Neural cell (in vitro differentiated cells): Measurements from ENCODE around the gene MIGA1. TPM values are rescaled to one million over a fixed set of nuclear protein-coding genes. Genes with fewer than 3 reads are reported as not detected.

Experiments
- H2AFZ ChIP-seq: fragments of 200-600, 300-800 bp; sonication (generic), shearing (Covaris generic); 2 replicates; pipeline ENCODE4 v1.6.0; 2014; ENCODE audit warnings: low read depth, mild to moderate bottlenecking, antibody characterized with exemption, low read length, moderate library complexity
- H3F3A ChIP-seq: fragments of 200-600 bp; shearing (Covaris generic); 2 replicates; pipeline ENCODE4 v1.6.1; 2016; ENCODE audit warnings: mild to moderate bottlenecking, moderate library complexity, mixed read lengths, antibody characterized with exemption, low read length; ENCODE audit not compliant: insufficient read depth, poor library complexity, severe bottlenecking
- H3K27ac ChIP-seq: fragments of 200-600, 300-800 bp; sonication (generic), shearing (Covaris generic); 2 replicates; pipeline ENCODE4 v1.5.1; 2014; ENCODE audit warnings: mild to moderate bottlenecking, low read length, moderate library complexity
- H3K27me3 ChIP-seq: fragments of 300-800, 200-600 bp; sonication (generic), shearing (Covaris generic); 2 replicates; pipeline ENCODE4 v1.6.0; 2014; ENCODE audit warnings: mild to moderate bottlenecking, low read depth, low read length, moderate library complexity; ENCODE audit not compliant: insufficient read depth
- H3K36me3 ChIP-seq: fragments of 300-800, 200-600 bp; sonication (generic), shearing (Covaris generic); 2 replicates; pipeline ENCODE4 v1.5.1; 2014; ENCODE audit warnings: mild to moderate bottlenecking, antibody characterized with exemption, low read length, moderate library complexity; ENCODE audit not compliant: insufficient read depth
- H3K4me2 ChIP-seq: fragments of 300-800, 200-600 bp; sonication (generic), shearing (Covaris generic); 2 replicates; pipeline ENCODE4 v1.6.0; 2014; ENCODE audit warnings: mild to moderate bottlenecking, low read length
- H3K4me3 ChIP-seq: fragments of 300-800, 200-600 bp; sonication (generic), shearing (Covaris generic); 2 replicates; pipeline ENCODE4 v1.5.1; 2014; ENCODE audit warnings: mild to moderate bottlenecking, low read length, moderate library complexity
- H3K79me2 ChIP-seq: fragments of 200-600 bp; shearing (Covaris generic); replicated peaks from 2 replicates; pipeline ENCODE4 v1.6.0; 2014; ENCODE audit warnings: mild to moderate bottlenecking, low read length, moderate library complexity; ENCODE audit not compliant: insufficient read depth
- H3K9ac ChIP-seq: fragments of 300-800, 200-600 bp; sonication (generic), shearing (Covaris generic); 2 replicates; pipeline ENCODE4 v1.6.1; 2016; ENCODE audit warnings: mild to moderate bottlenecking, low read length, mixed read lengths
- H3K9me2 ChIP-seq: fragments of 200-600 bp; shearing (Covaris generic); 2 replicates; pipeline ENCODE4 v1.6.1; 2016; ENCODE audit warnings: mild to moderate bottlenecking, low read length, mixed read lengths; ENCODE audit not compliant: insufficient read depth
- H3K9me3 ChIP-seq: fragments of 200-600, 300-800 bp; sonication (generic), shearing (Covaris generic); 2 replicates; pipeline ENCODE4 v1.6.1; 2016; ENCODE audit warnings: mild to moderate bottlenecking, mixed run types, low read length, moderate library complexity, mixed read lengths
- H4K20me1 ChIP-seq: fragments of 200-600 bp; shearing (Covaris generic); 2 replicates; pipeline ENCODE4 v1.6.1; 2016; ENCODE audit warnings: mild to moderate bottlenecking, mixed run types; ENCODE audit not compliant: insufficient read depth
- EP300 ChIP-seq: fragments of 450-650 bp; conservative IDR thresholded peaks from 2 replicates; pipeline ENCODE4 v1.6.1; 2014; ENCODE audit warnings: antibody characterized with exemption, mild to moderate bottlenecking, moderate library complexity; ENCODE audit not compliant: poor library complexity, severe bottlenecking
- EZH2 ChIP-seq: fragments of 200-600, 300-800 bp; shearing (Covaris generic), sonication (generic); IDR thresholded peaks from 2 replicates; pipeline ENCODE4 v1.6.1; 2014; ENCODE audit warnings: antibody characterized with exemption, low read length, borderline replicate concordance, mild to moderate bottlenecking; ENCODE audit not compliant: insufficient read depth, poor library complexity, severe bottlenecking
- MXI1 ChIP-seq: fragments of 450-650 bp; conservative IDR thresholded peaks from 2 replicates; pipeline ENCODE4 v1.6.1; 2014; ENCODE audit warnings: antibody characterized with exemption, mild to moderate bottlenecking; ENCODE audit not compliant: poor library complexity, severe bottlenecking
- POLR2AphosphoS5 ChIP-seq: IDR thresholded peaks from 2 replicates; pipeline ENCODE4 v1.6.1; 2012
- RAD21 ChIP-seq: fragments of 450-650 bp; conservative IDR thresholded peaks from 2 replicates; pipeline ENCODE4 v1.6.1; 2014; ENCODE audit warnings: antibody characterized with exemption, mild to moderate bottlenecking, moderate library complexity
- REST ChIP-seq: IDR thresholded peaks from 2 replicates; pipeline ENCODE4 v1.6.1; 2012; ENCODE audit warnings: borderline replicate concordance
- SMC3 ChIP-seq: fragments of 450-650 bp; conservative IDR thresholded peaks from 2 replicates; pipeline ENCODE4 v1.6.1; 2014; ENCODE audit warnings: antibody characterized with exemption, mild to moderate bottlenecking, moderate library complexity; ENCODE audit not compliant: poor library complexity
- TAF1 ChIP-seq: IDR thresholded peaks from 2 replicates; pipeline ENCODE4 v1.6.1; 2012; ENCODE audit warnings: low read depth
- polyA plus RNA-seq: library from polyadenylated mRNA; depleted of rRNA; stranded (reverse); fragments of >200 nt; gene quantifications from 2 replicates; pipeline ENCODE4 v1.2.3, GENCODE V29; 2014
- TF ChIP-seq, protein P1 (sequence below): fragments of 450-650 bp; IDR thresholded peaks from 2 replicates; pipeline ENCODE4 v1.5.1; 2014; ENCODE audit warnings: antibody characterized with exemption, mild to moderate bottlenecking, moderate library complexity; ENCODE audit not compliant: poor library complexity, severe bottlenecking

Gene MIGA1
- polyA plus RNA-seq, 1 donor from 2014 or later: 10.8 TPM

GRCh38 chr1:77850082-77850481 lies 70.6 kb downstream of the MIGA1 start:
- no peaks in the 10 kb centered on the region for H3K27me3 ChIP-seq
- no peak overlapping the region for H3K9ac ChIP-seq
- no peaks in the 10 kb centered on the region for H3K36me3 ChIP-seq
- H2AFZ ChIP-seq: no peak overlapping the region
- H3K9me3 ChIP-seq: no peaks in the 10 kb centered on the region
- H4K20me1 ChIP-seq: no peaks in the 10 kb centered on the region
- TF ChIP-seq SMC3 (no peak), TAF1 (no peak)
- no peaks in the 10 kb centered on the region for H3K79me2 ChIP-seq
- H3F3A ChIP-seq: no peaks in the 10 kb centered on the region
- H3K9me2 ChIP-seq: no peaks in the 10 kb centered on the region
- no peak overlapping the region for H3K4me2 ChIP-seq
- no peak overlapping the region for H3K4me3 ChIP-seq
- H3K27ac ChIP-seq: no peak overlapping the region

DNA sequence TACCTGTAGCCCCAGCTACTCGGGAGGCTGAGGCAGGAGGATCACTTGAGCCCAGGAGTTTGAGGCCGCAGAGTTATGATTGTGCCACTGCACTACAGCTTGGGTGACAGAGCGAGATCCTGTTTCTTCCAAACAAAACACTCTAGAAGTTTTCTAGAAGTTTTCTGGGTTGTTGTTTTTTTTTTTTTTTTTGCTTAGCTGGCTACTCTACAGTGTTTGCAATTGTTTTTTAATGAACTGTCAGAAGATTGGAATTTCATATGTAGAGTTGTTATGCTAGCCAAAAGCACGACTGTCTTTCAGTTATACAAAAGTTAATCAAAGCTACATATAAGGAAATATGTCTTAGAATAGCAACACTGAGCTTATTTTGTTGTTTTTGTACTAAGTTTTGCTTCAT lies 78.1 kb downstream of the MIGA1 start:
- Histone ChIP-seq H3K4me3 (no peak overlapping the region), H3F3A (no peaks in the 10 kb centered on the region), H3K79me2 (no peaks in the 10 kb centered on the region), H3K9me3 (no peaks in the 10 kb centered on the region), H2AFZ (no peak overlapping the region), H3K27me3 (no peaks in the 10 kb centered on the region), H3K36me3 (peaks cover 3% of the 10 kb centered on the region), H3K9ac (no peak overlapping the region), H4K20me1 (no peaks in the 10 kb centered on the region), H3K4me2 (no peak overlapping the region), H3K9me2 (no peaks in the 10 kb centered on the region), H3K27ac (no peak overlapping the region)
- TF ChIP-seq MXI1: no peak
- TF ChIP-seq SMC3: no peak
- no peak for TF ChIP-seq POLR2AphosphoS5
- no peak for TF ChIP-seq TAF1
- TF ChIP-seq RAD21: no peak
- no peak for TF ChIP-seq EZH2
- TF ChIP-seq REST: no peak
- no peak for TF ChIP-seq EP300
- TF ChIP-seq, protein P1, sequence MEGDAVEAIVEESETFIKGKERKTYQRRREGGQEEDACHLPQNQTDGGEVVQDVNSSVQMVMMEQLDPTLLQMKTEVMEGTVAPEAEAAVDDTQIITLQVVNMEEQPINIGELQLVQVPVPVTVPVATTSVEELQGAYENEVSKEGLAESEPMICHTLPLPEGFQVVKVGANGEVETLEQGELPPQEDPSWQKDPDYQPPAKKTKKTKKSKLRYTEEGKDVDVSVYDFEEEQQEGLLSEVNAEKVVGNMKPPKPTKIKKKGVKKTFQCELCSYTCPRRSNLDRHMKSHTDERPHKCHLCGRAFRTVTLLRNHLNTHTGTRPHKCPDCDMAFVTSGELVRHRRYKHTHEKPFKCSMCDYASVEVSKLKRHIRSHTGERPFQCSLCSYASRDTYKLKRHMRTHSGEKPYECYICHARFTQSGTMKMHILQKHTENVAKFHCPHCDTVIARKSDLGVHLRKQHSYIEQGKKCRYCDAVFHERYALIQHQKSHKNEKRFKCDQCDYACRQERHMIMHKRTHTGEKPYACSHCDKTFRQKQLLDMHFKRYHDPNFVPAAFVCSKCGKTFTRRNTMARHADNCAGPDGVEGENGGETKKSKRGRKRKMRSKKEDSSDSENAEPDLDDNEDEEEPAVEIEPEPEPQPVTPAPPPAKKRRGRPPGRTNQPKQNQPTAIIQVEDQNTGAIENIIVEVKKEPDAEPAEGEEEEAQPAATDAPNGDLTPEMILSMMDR: no peak

DNA sequence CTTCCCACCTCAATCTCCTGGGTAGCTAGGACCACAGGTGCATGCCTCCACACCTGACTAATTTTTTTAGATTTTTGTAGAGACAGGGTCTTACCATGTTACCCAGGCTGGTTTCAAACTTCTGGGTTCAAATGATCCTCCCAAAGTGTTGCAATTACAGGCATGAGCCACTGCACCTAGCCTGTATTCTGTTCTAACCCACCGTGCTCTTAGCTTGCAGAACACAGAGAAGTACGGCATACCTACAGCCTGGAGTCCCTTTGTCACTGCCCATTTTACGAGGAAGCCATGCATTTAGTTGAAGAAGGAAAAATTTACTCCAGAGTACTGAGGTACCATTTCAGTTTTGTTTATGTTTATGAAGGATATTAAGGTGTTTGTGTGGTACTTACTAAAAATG lies 79.3 kb downstream of the MIGA1 start:
- H3K27ac ChIP-seq: no peak overlapping the region
- H4K20me1 ChIP-seq: no peaks in the 10 kb centered on the region
- H3K9me2 ChIP-seq: no peaks in the 10 kb centered on the region
- peaks cover 3% of the 10 kb centered on the region for H3K36me3 ChIP-seq
- no peaks in the 10 kb centered on the region for H3K79me2 ChIP-seq
- H3K9ac ChIP-seq: no peak overlapping the region
- H3K27me3 ChIP-seq: no peaks in the 10 kb centered on the region
- no peak overlapping the region for H3K4me3 ChIP-seq
- no peak overlapping the region for H3K4me2 ChIP-seq
- TF ChIP-seq MXI1 (no peak), SMC3 (no peak), REST (no peak), EZH2 (no peak), TAF1 (no peak), POLR2AphosphoS5 (no peak), RAD21 (no peak), EP300 (no peak)
- TF ChIP-seq, protein P1: no peak
- no peaks in the 10 kb centered on the region for H3F3A ChIP-seq
- no peak overlapping the region for H2AFZ ChIP-seq
- no peaks in the 10 kb centered on the region for H3K9me3 ChIP-seq
